Endodermal cell (in vitro differentiated cells): ENCODE results near the gene CD52. TPM values are rescaled to one million over a fixed set of nuclear protein-coding genes. Genes with fewer than 3 reads are reported as not detected.

Source experiments
- DNase-seq: peaks from one replicate; pipeline ENCODE4 v3.0.0-alpha.2; 2017
- H3K27ac ChIP-seq: 2 replicates; pipeline ENCODE4 v1.5.1; 2013; ENCODE audit warnings: mild to moderate bottlenecking, low read depth, low read length, moderate library complexity
- H3K27me3 ChIP-seq: 2 replicates; pipeline ENCODE4 v1.6.1; 2013; ENCODE audit warnings: mild to moderate bottlenecking, low read length, moderate library complexity; ENCODE audit not compliant: insufficient read depth, control insufficient read depth, poor library complexity, severe bottlenecking
- H3K36me3 ChIP-seq: 2 replicates; pipeline ENCODE4 v1.7.0; 2013; ENCODE audit warnings: mild to moderate bottlenecking, low read length, moderate library complexity; ENCODE audit not compliant: control insufficient read depth, insufficient read depth
- H3K4me1 ChIP-seq: one replicate; pipeline ENCODE4 v1.7.0; 2013; ENCODE audit warnings: low read length; ENCODE audit not compliant: control insufficient read depth, insufficient read depth
- H3K4me3 ChIP-seq: 2 replicates; pipeline ENCODE4 v1.5.1; 2013; ENCODE audit warnings: mild to moderate bottlenecking, low read length, moderate library complexity
- H3K9ac ChIP-seq: 2 replicates; pipeline ENCODE4 v1.6.1; 2013; ENCODE audit warnings: mild to moderate bottlenecking, low read length, moderate library complexity; ENCODE audit not compliant: poor library complexity, severe bottlenecking; ENCODE audit errors: extremely low read depth
- H3K9me3 ChIP-seq: 2 replicates; pipeline ENCODE4 v1.6.1; 2013; ENCODE audit warnings: mild to moderate bottlenecking, low read length, moderate library complexity; ENCODE audit not compliant: control insufficient read depth
- H3K27ac Mint-ChIP-seq: 2 replicates; pipeline ENCODE4 v1.8.0; 2020; ENCODE audit warnings: mixed read lengths
- H3K27me3 Mint-ChIP-seq: 2 replicates; pipeline ENCODE4 v1.8.0; 2021; ENCODE audit warnings: mild to moderate bottlenecking, mixed read lengths; ENCODE audit not compliant: insufficient read depth
- H3K36me3 Mint-ChIP-seq: 2 replicates; pipeline ENCODE4 v1.8.0; 2020; ENCODE audit warnings: low read depth, mixed read lengths
- H3K4me1 Mint-ChIP-seq: 2 replicates; pipeline ENCODE4 v1.8.0; 2020; ENCODE audit warnings: mixed read lengths
- H3K4me3 Mint-ChIP-seq: 2 replicates; pipeline ENCODE4 v1.8.0; 2020; ENCODE audit warnings: mild to moderate bottlenecking, moderate library complexity, mixed read lengths
- H3K9me3 Mint-ChIP-seq: 2 replicates; pipeline ENCODE4 v1.8.0; 2020; ENCODE audit warnings: mild to moderate bottlenecking, mixed read lengths
- WGBS, 2 experiments: methylation state at CpG; one replicate each; pipeline versions ENCODE4 v1.1.5 to v1.1.7; 2013; ENCODE audit warnings: missing lambda C conversion rate in 2 of 2, mixed read lengths in 1 of 2; ENCODE audit not compliant: insufficient coverage in 1 of 2, insufficient read length in 1 of 2; 5-methylcytosine and 5-hydroxymethylcytosine counted together
- long read RNA-seq, 4 experiments: library from polyadenylated mRNA in 2 of 4; library from RNA in 1 of 4; library from capped mRNA in 1 of 4; stranded (forward) in 3 of 4; unstranded in 1 of 4; transcript quantifications; one replicate each; pipeline ENCODE4 v2.0.0, GENCODE V29; 2020 to 2021; ENCODE audit warnings: inconsistent platforms in 1 of 4
- polyA plus RNA-seq, 2 experiments: library from polyadenylated mRNA; stranded (reverse); fragments of 50-300 nt; gene quantifications; one replicate each; pipeline ENCODE4 v1.2.3, GENCODE V29; 2013
- total RNA-seq, 2 donors: library from RNA; stranded (reverse); fragmentation: NEBNext Ultra II Directional in 1 of 2; extraction: Animal tissue kit (Norgen Biotek cat#: 25700) in 1 of 2; gene quantifications; 2 replicates in 1 of 2; 3 replicates in 1 of 2; pipeline ENCODE4 v1.2.1, GENCODE V29; 2021
- TF ChIP-seq, protein P1 (sequence below): fragments of 200-600 bp; sonication (generic); conservative IDR thresholded peaks from 2 replicates; pipeline ENCODE4 v1.5.0; 2021; ENCODE audit warnings: antibody characterized with exemption, mild to moderate bottlenecking

The CD52 gene, protein sequence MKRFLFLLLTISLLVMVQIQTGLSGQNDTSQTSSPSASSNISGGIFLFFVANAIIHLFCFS
- total RNA-seq, result 1 to 10 TPM; 3.7 to 4.4 TPM
- 0.82 TPM for polyA plus RNA-seq (2013, experiment 1 of 2)
- not detected for polyA plus RNA-seq (2013, experiment 2 of 2)
- long read RNA-seq, experiment 1, transcript CD52-201 (2 exons, 468 nt), result major isoform, 6 of 6 reads
- long read RNA-seq, experiment 1, partial matches to known transcripts, result 0 of 6 reads
- long read RNA-seq, experiment 1, other reads (novel, unspliced or antisense), result 0 of 6 reads
- long read RNA-seq, experiment 2, result 0 reads
- long read RNA-seq, experiment 3, result 0 reads
- long read RNA-seq, experiment 4, result 0 reads

- Histone ChIP-seq H3K9me3 (no peaks in the 10 kb centered on the region), H3K4me1 (no peaks in the 10 kb centered on the region), H3K4me3 (no peak within 1 kb of the TSS), H3K27me3 (no peaks in the 10 kb centered on the region), H3K27ac (no peak within 1 kb of the TSS), H3K36me3 (no peaks in the 10 kb centered on the region), H3K9ac (no peak within 1 kb of the TSS)
- Mint-ChIP-seq H3K36me3 (peaks cover 5% of the 10 kb centered on the region), H3K9me3 (no peaks in the 10 kb centered on the region), H3K4me1 (peaks cover 26% of the 10 kb centered on the region), H3K27ac (peak within 1 kb of the TSS; percentile 59), H3K27me3 (peaks cover 4% of the 10 kb centered on the region), H3K4me3 (peak within 1 kb of the TSS; percentile 4)
- DNase-seq, result peak; percentile 82
- TF ChIP-seq, protein P1, sequence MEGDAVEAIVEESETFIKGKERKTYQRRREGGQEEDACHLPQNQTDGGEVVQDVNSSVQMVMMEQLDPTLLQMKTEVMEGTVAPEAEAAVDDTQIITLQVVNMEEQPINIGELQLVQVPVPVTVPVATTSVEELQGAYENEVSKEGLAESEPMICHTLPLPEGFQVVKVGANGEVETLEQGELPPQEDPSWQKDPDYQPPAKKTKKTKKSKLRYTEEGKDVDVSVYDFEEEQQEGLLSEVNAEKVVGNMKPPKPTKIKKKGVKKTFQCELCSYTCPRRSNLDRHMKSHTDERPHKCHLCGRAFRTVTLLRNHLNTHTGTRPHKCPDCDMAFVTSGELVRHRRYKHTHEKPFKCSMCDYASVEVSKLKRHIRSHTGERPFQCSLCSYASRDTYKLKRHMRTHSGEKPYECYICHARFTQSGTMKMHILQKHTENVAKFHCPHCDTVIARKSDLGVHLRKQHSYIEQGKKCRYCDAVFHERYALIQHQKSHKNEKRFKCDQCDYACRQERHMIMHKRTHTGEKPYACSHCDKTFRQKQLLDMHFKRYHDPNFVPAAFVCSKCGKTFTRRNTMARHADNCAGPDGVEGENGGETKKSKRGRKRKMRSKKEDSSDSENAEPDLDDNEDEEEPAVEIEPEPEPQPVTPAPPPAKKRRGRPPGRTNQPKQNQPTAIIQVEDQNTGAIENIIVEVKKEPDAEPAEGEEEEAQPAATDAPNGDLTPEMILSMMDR, result no peak
- WGBS, 2 experiments, result 71 to 77% methylated on average over 9 to 12 of the region's 12 CpGs
Observed at GRCh38 chr1:26317612-26318337, at the start of gene CD52. Gene CD52 (plus strand): TSS chr1:26317958. CDS start chr1:26318018, 60 bp downstream.

GRCh38 chr1:26268290-26269197 lies 49.2 kb upstream of the CD52 start:
- WGBS, 2 experiments, result 92 to 96% methylated on average over 9 of the region's 9 CpGs

GRCh38 chr1:26269198-26269550 lies 48.6 kb upstream of the CD52 start:
- Histone ChIP-seq H3K4me1 (no peaks in the 10 kb centered on the region), H3K36me3 (peaks cover 78% of the 10 kb centered on the region), H3K27me3 (no peaks in the 10 kb centered on the region), H3K9me3 (peaks cover 26% of the 10 kb centered on the region), H3K27ac (no peak overlapping the region), H3K9ac (no peak overlapping the region), H3K4me3 (no peak overlapping the region)
- Mint-ChIP-seq H3K4me1 (no peaks in the 10 kb centered on the region), H3K9me3 (peaks cover 11% of the 10 kb centered on the region), H3K36me3 (peaks cover 63% of the 10 kb centered on the region), H3K4me3 (no peak overlapping the region), H3K27ac (no peak overlapping the region), H3K27me3 (no peaks in the 10 kb centered on the region)
- no peak for DNase-seq
- 98 to 100% methylated on average over 3 to 4 of the region's 4 CpGs for WGBS, 2 experiments
- TF ChIP-seq, protein P1, result no peak

More at GRCh38 chr1:26268290-26269197, 49.2 kb upstream of the CD52 start:
- no peak overlapping the region for H3K9ac ChIP-seq
- TF ChIP-seq, protein P1, result no peak
- no peak overlapping the region for H3K27ac ChIP-seq
- Mint-ChIP-seq H3K4me3 (no peak overlapping the region), H3K9me3 (peaks cover 11% of the 10 kb centered on the region), H3K27ac (no peak overlapping the region), H3K4me1 (no peaks in the 10 kb centered on the region), H3K27me3 (no peaks in the 10 kb centered on the region), H3K36me3 (peaks cover 66% of the 10 kb centered on the region)
- DNase-seq, result no peak
- no peaks in the 10 kb centered on the region for H3K27me3 ChIP-seq
- H3K4me1 ChIP-seq, result no peaks in the 10 kb centered on the region
- no peak overlapping the region for H3K4me3 ChIP-seq
- H3K9me3 ChIP-seq, result peaks cover 26% of the 10 kb centered on the region
- H3K36me3 ChIP-seq, result peaks cover 80% of the 10 kb centered on the region
